GM19043 (cell line): Measurements from ENCODE around the gene ASXL1.
"Not testable (repeated sequence)": the region's sequence is repeated elsewhere in the genome, so short reads cannot be mapped to it uniquely, and the experiment has no call there.

Experiments
- ATAC-seq: cut with Tn5 transposase; IDR thresholded peaks from one replicate; pipeline ENCODE4 v1.9.1; 2021; ENCODE audit warnings: low read depth; ENCODE audit not compliant: unreplicated experiment

ASXL1 gene

GRCh38 chr20:32336918-32337347 lies 21.2 kb upstream of the ASXL1 start:
- no peak for ATAC-seq

- no peak for ATAC-seq
Observed at GRCh38 chr20:32337937-32338661, 20.0 kb upstream of the ASXL1 start.

- ATAC-seq = no peak
Observed at GRCh38 chr20:32338665-32339064, 19.5 kb upstream of the ASXL1 start.

- ATAC-seq = no peak
Observed at GRCh38 chr20:32339116-32339515, 19.0 kb upstream of the ASXL1 start.

- ATAC-seq = not testable (repeated sequence)
Observed at GRCh38 chr20:32341053-32341452, 17.1 kb upstream of the ASXL1 start.

GRCh38 chr20:32343439-32343838 lies 14.7 kb upstream of the ASXL1 start:
- ATAC-seq = no peak

GRCh38 chr20:32344835-32345506 lies 13.2 kb upstream of the ASXL1 start:
- ATAC-seq = no peak

GRCh38 chr20:32348207-32348606 lies 9.9 kb upstream of the ASXL1 start:
- ATAC-seq = no peak

GRCh38 chr20:32350421-32350820 lies 7.7 kb upstream of the ASXL1 start:
- no peak for ATAC-seq

- ATAC-seq = no peak
Observed at GRCh38 chr20:32352121-32352720, 5.9 kb upstream of the ASXL1 start.

- ATAC-seq = no peak
Observed at GRCh38 chr20:32353848-32354496, 4.2 kb upstream of the ASXL1 start.

GRCh38 chr20:32354592-32355416 lies 3.3 kb upstream of the ASXL1 start:
- no peak for ATAC-seq

- ATAC-seq = no peak
Observed at GRCh38 chr20:32355417-32355841, 2.7 kb upstream of the ASXL1 start.

GRCh38 chr20:32355907-32356621 lies 2.1 kb upstream of the ASXL1 start:
- not testable (repeated sequence) for ATAC-seq

GRCh38 chr20:32356622-32357374 lies 1.3 kb upstream of the ASXL1 start:
- ATAC-seq = no peak

GRCh38 chr20:32357375-32357868 lies 709 bp upstream of the ASXL1 start:
- no peak for ATAC-seq

- no peak for ATAC-seq
Observed at GRCh38 chr20:32358632-32358882, 426 bp downstream of the ASXL1 start.

GRCh38 chr20:32358883-32359632 lies 927 bp downstream of the ASXL1 start:
- ATAC-seq = no peak
